Upper lobe of right lung (tissue), 1 donor: ENCODE results near the gene PLD3. TPM values are rescaled to one million over a fixed set of nuclear protein-coding genes. Genes with fewer than 3 reads are reported as not detected.

Experiments
- ATAC-seq: fragments of 200-7000 bp; cut with Tn5 transposase; one replicate; pipeline ENCODE4 v1.9.1; 2020; ENCODE audit warnings: mild to moderate bottlenecking, moderate library complexity
- DNase-seq: peaks from one replicate; pipeline ENCODE4 v3.0.0-alpha.2; 2020
- H3K27ac ChIP-seq: fragments of 200-600 bp; one replicate; pipeline ENCODE4 v1.8.0; 2022
- H3K27me3 ChIP-seq: fragments of 200-600 bp; one replicate; pipeline ENCODE4 v1.8.0; 2022; ENCODE audit warnings: mild to moderate bottlenecking
- H3K36me3 ChIP-seq: fragments of 200-600 bp; one replicate; pipeline ENCODE4 v1.8.0; 2022
- H3K4me1 ChIP-seq: fragments of 200-600 bp; one replicate; pipeline ENCODE4 v1.8.0; 2022
- H3K4me3 ChIP-seq: fragments of 200-600 bp; one replicate; pipeline ENCODE4 v1.8.0; 2022; ENCODE audit warnings: mild to moderate bottlenecking
- H3K9me3 ChIP-seq: fragments of 200-600 bp; one replicate; pipeline ENCODE4 v1.8.0; 2022
- intact Hi-C: fragments of 100-400 bp; cut with DNase I; formaldehyde crosslinking; loops from one replicate; pipeline ENCODE4 v1.11.0; 2022
- total RNA-seq: library from RNA; stranded (reverse); fragmentation: NEBNext Ultra II Directional; extraction: Animal tissue kit (Norgen Biotek cat#: 25700); gene quantifications from one replicate; pipeline ENCODE4 v1.2.1, GENCODE V29; 2021
- TF ChIP-seq, protein P1 (sequence below): fragments of 200-600 bp; IDR thresholded peaks from one replicate; pipeline ENCODE4 v1.8.0; 2022; ENCODE audit warnings: antibody characterized with exemption
- donor health status: DM: no; HTN: yes; CAD: no; lungs with severe emphysema.

The PLD3 gene
- total RNA-seq, 1 donor from 2014 or later: 432 TPM

DNA sequence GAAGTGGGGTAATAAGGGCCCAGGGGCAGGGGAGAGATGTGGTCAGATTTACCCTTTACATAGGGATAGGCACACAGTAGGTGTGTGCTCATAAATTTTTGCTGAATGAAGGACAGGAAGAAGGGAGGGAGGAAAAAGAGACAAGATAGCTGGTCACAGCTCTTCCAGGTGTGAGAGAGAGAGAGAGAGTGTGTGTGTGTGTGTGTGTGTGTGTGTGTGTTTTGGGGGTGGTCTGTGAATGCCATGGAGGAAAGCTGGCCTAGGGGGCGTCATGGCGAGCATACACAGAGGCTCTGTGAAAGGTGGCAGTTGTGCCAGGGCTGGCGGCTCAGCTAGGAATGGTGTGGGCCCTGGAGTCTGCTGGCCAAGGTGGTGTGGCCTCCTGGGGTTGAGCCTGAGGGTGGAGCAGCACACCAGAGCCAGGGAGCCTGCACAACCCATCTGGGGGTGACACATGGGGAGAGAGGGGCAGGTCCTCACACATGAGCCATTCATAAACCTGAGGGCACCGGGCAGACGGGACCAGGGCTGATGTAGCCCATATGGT lies 70.6 kb downstream of the PLD3 start:
- peaks cover 73% of the 10 kb centered on the region for H3K4me1 ChIP-seq
- H3K9me3 ChIP-seq: no peaks in the 10 kb centered on the region
- intact Hi-C loops: no loop called here
- DNase-seq: no peak
- H3K4me3 ChIP-seq: no peak overlapping the region
- no peak for ATAC-seq
- no peak overlapping the region for H3K27ac ChIP-seq
- TF ChIP-seq, protein P1, sequence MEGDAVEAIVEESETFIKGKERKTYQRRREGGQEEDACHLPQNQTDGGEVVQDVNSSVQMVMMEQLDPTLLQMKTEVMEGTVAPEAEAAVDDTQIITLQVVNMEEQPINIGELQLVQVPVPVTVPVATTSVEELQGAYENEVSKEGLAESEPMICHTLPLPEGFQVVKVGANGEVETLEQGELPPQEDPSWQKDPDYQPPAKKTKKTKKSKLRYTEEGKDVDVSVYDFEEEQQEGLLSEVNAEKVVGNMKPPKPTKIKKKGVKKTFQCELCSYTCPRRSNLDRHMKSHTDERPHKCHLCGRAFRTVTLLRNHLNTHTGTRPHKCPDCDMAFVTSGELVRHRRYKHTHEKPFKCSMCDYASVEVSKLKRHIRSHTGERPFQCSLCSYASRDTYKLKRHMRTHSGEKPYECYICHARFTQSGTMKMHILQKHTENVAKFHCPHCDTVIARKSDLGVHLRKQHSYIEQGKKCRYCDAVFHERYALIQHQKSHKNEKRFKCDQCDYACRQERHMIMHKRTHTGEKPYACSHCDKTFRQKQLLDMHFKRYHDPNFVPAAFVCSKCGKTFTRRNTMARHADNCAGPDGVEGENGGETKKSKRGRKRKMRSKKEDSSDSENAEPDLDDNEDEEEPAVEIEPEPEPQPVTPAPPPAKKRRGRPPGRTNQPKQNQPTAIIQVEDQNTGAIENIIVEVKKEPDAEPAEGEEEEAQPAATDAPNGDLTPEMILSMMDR: no peak
- H3K27me3 ChIP-seq: no peaks in the 10 kb centered on the region
- H3K36me3 ChIP-seq: peaks cover 13% of the 10 kb centered on the region

DNA sequence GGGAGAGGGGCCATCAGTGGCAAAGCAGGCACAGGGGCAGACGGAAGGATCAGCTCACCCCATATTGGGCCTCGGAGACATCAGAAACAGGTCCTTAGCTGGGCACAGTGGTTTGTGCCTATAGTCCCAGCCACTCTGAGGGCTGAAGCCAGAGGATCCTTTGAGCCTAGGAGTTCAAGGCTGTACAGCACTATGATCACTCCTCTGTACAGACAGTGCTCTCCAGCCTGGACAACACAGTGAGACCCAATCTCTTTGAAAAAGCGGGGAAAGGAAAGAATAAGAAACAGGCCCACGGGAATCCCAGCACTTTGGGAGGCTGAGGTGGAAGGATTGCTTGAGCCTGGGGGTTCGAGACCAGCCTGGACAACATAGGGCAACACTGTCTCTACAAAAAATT lies 71.3 kb downstream of the PLD3 start:
- ATAC-seq: no peak
- peak overlapping the region; percentile 99 for H3K27ac ChIP-seq
- intact Hi-C loops: no loop called here
- H3K36me3 ChIP-seq: peaks cover 13% of the 10 kb centered on the region
- no peak for DNase-seq
- peaks cover 74% of the 10 kb centered on the region for H3K4me1 ChIP-seq
- TF ChIP-seq, protein P1: no peak
- no peaks in the 10 kb centered on the region for H3K9me3 ChIP-seq
- H3K4me3 ChIP-seq: no peak overlapping the region
- no peaks in the 10 kb centered on the region for H3K27me3 ChIP-seq

DNA sequence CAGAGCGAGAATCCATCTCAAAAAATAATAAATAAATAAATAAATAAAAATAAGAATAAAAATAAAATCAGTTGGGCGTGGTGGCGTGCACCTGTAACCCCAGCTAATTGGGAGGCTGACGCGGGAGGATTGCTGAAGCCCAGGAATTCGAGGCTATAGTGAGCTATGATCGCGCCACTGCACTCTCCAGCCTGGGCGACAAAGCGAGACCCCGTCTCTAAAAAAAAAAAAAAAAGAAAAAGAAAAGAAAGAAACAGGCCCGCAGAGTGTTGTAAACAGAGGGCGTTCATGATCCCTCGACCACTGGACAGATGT lies 71.9 kb downstream of the PLD3 start:
- no peak for DNase-seq
- no peaks in the 10 kb centered on the region for H3K9me3 ChIP-seq
- intact Hi-C loops: no loop called here
- no peak for ATAC-seq
- peaks cover 13% of the 10 kb centered on the region for H3K36me3 ChIP-seq
- peak overlapping the region; percentile 99 for H3K27ac ChIP-seq
- no peaks in the 10 kb centered on the region for H3K27me3 ChIP-seq
- TF ChIP-seq, protein P1: no peak
- peaks cover 69% of the 10 kb centered on the region for H3K4me1 ChIP-seq
- peak overlapping the region; percentile 76 for H3K4me3 ChIP-seq

DNA sequence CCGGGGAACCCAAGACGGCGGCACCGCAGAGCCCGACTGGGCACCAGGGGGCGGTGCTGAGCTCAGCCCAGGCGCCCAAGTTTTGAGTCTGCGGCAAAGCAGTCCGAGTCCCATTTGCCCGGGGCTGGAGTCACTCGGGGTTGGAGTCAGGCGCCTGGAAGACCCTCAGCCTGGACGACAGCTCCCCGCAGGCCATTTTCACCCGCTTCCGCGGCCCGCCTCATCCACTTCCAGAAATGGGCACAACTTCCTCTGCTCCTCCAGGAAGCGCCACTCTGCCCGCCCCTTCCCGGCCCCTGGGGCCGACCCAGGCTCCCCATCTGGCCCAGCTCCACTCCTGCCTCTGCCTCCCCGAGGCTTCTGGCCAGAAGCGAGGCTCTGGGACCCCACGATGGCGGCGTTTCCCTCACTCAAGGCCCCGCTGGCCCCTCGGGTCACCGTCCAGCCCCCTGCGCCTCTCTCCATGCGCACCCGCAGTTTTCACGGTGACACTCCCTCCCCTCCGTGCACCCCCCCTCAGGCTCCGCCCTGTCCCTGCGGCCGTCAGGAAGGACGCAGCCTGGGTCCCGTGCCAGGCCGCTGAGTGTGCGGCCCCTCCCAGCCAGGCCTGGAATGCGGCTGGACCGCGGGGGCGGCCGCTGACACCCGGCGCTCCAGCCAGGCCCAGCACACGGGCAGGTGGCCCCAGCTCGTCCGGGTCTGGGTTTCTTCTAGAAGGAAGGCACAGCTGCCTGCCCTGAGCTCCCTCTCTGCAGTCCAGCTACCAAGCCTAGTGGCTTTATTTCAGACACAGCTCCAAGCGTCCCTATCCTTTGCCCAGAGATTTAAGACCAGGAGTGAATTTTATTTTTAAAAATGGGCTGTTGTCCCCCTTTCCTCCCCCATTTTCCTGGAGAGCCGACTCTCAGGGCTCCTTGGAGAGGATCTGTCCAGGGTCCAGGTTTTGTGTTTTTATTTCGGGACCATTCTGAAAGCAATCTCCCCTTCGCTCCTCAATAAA lies 72.6 kb downstream of the PLD3 start:
- H3K27me3 ChIP-seq: no peaks in the 10 kb centered on the region
- peaks cover 13% of the 10 kb centered on the region for H3K36me3 ChIP-seq
- peak overlapping the region; percentile 99 for H3K27ac ChIP-seq
- intact Hi-C loops: no loop called here
- H3K9me3 ChIP-seq: no peaks in the 10 kb centered on the region
- ATAC-seq: peak; percentile 86
- DNase-seq: peak; percentile 97
- peaks cover 63% of the 10 kb centered on the region for H3K4me1 ChIP-seq
- TF ChIP-seq, protein P1: peak; percentile 80
- peak overlapping the region; percentile 76 for H3K4me3 ChIP-seq

DNA sequence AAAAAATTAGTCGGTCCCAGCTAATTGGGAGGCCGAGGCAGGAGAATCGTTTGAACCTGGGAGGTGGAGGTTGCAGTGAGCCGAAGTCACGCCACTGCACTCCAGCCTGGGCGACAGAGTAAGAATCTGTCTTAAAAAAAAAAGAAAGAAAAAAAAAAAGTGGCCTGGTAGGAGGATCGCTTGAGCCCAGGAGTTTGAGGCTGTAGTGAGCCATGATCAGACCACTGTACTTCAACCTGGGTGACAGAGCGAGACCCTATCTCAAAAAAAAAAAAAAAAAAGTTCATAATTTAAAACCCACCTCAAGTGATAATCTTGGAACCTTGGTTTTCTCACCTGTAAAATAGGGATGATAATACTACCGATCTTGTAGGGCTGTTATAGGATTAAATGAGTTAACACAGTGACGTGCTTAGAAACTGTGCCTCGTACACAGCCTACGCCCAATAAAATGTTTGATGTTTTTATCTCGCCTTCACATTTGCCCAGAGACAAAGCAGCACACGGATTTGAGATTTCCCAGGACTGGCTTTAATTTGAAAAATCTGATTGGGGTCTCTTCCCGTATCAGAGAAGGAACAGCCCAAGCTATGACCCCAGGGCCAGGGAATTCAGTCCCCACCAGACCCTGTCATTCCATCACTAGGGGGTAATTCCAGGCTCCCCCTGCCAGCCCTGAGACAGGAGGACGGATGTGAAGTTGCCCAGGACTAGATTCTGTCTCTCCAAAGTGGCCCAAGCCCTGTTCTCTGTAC lies 73.7 kb downstream of the PLD3 start:
- ATAC-seq: no peak
- Histone ChIP-seq H3K27me3 (no peaks in the 10 kb centered on the region), H3K9me3 (no peaks in the 10 kb centered on the region), H3K4me1 (peaks cover 56% of the 10 kb centered on the region), H3K36me3 (peaks cover 13% of the 10 kb centered on the region), H3K4me3 (peak overlapping the region; percentile 76), H3K27ac (peak overlapping the region; percentile 99)
- intact Hi-C loops: no loop called here
- no peak for DNase-seq
- TF ChIP-seq, protein P1: no peak
